GM12873 (cell line): ENCODE measurements around the gene SLC36A3.

Experiments used
- TF ChIP-seq, protein P1 (sequence below): IDR thresholded peaks from 2 replicates; pipeline ENCODE4 v1.5.1; 2012; ENCODE audit warnings: low read depth, mild to moderate bottlenecking, moderate library complexity, low read length, control low read depth; ENCODE audit not compliant: insufficient read depth; ENCODE audit errors: missing control alignments

Gene SLC36A3

DNA sequence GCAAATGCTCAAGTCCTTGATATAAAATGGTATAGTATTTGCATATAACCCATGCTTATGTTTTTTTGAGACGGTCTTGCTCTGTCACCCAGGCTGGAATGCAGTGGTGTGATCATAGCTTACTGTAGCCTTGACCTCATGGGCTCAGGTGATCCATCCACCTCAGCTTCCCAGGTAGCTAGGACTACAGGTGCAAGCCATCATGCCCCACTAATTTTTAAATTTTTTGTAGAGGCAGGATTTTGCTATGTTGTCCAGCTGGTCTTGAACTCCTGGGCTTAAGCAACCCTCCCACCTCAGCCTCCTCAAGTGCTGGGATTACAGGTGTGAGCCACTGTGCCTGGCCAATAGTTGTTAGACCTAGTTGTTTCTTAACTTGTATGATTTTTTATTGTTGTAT lies 17.3 kb downstream of the SLC36A3 start:
- TF ChIP-seq, protein P1, sequence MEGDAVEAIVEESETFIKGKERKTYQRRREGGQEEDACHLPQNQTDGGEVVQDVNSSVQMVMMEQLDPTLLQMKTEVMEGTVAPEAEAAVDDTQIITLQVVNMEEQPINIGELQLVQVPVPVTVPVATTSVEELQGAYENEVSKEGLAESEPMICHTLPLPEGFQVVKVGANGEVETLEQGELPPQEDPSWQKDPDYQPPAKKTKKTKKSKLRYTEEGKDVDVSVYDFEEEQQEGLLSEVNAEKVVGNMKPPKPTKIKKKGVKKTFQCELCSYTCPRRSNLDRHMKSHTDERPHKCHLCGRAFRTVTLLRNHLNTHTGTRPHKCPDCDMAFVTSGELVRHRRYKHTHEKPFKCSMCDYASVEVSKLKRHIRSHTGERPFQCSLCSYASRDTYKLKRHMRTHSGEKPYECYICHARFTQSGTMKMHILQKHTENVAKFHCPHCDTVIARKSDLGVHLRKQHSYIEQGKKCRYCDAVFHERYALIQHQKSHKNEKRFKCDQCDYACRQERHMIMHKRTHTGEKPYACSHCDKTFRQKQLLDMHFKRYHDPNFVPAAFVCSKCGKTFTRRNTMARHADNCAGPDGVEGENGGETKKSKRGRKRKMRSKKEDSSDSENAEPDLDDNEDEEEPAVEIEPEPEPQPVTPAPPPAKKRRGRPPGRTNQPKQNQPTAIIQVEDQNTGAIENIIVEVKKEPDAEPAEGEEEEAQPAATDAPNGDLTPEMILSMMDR, result no peak

DNA sequence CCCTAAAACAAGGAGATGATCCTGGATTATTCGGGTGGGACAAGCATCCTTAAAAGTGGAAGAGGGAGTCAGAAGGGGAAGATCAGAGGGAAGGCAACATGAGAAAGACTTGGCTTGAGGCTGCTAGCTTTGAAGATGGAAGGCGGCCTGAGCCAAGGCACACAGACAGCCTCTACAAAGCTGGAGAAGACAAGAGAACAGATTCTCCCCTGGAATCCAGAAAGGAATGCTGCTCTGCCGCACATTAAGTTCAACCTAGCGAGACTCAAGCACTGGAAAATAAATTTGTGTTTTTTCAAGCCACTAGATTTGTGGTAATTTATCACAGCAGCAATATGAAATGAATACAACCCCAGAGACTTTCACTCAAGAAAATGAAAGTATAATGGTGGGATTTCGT lies 17.9 kb downstream of the SLC36A3 start:
- TF ChIP-seq, protein P1, result no peak

DNA sequence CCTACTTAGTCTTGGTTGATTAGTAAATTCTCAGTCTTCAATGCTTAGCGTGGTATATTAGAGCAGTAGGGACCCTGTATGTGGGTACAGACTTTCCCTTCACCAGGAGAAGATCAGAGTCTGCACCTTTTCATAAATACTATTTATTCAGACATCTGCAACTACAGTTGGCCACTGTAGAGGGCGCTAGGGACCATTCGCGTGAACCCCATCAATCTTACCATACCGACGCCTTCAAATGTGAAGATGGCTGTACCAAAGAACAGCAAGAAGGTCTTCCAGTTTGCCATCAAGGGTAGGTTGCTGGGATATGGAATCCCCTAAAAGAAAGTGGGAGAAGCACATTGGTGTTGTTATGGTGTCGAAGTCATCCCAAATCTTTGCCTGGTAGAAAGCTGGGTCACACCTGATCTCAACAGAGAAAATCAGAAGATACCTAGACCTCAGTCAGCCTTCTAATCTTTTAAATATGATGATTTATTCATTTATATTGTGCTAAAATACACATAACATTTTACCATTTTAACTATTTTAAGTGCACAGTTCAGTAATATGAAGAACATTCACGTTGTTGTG lies 19.1 kb downstream of the SLC36A3 start:
- TF ChIP-seq, protein P1, result peak; percentile 64

DNA sequence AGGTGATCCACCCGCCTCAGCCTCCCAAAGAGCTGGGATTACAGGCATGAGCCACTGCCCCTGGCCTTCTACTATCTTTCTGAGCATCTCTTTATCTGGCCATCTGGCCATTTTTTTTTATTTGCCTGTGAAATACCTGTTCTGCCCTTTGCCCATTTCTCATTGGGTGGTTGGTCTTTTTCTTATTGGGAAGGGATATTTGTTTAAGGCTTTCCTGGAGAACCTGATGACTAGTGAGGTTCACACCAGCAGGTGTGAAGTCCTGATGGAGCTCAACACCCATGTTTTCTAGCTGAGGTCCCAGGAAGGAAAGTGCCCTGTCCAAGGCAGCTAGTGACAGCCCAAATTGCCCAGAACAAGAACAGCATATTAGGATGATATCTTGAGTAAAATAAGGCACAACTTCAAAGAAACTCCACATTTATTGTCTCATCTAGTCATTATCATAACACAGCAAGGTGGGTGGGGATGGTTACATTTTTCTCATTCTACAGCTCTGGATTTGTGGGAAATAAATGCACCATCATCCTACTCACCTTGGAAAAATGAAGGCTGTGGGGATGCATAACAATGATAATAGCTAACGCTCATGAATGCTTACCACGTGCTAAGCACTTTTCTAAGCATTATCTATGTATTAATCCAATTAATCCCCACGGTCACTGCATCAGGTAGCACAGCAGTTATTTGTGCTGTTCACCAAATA lies 20.3 kb downstream of the SLC36A3 start:
- TF ChIP-seq, protein P1, result no peak

DNA sequence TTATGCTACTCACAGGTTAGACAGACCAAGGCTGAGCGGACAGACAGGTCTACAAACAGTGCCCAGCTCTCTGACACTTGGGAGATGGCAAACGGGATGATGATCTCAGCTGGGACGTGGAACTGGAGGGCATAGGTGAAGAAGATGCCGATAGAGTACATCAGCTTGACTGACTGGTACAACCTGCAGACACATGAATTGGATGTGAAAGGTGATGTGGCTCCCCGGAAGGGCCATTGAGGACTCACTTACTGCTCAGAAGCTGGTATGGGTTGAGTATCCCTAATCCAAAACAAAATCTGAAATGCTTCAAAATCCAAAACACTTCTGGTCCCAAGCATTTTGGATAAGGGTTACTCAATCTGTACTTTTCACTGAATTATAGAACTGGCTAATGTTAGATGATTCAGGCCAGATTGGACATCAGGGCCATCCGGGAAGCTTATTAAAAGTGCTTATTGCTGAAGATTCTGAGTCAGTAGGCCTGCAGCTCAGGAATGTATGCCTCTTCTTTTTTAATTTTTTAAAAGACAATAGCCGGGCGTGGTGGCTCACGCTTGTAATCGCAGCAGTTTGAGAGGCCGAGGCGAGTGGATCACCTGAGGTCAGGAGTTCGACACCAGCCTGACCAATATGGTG lies 22.4 kb downstream of the SLC36A3 start:
- TF ChIP-seq, protein P1, result no peak

DNA sequence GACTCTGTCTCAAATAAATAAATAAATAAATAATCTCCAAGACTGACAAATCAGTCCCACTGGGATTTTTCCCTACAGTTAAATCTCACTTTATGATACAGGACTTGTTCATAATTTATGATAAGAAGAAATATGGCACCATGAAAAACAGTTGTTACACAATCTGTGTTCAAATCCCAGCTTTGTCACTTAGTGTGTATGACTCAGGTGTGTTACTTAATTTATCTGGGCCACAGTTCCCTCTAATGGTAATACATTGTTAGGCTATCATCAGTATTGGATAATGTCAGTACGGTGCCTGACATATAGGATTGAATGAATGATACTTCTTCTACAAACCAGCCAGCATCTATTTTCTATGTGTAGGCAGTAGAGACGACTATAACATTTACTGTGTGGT lies 23.1 kb downstream of the SLC36A3 start:
- TF ChIP-seq, protein P1, result no peak

DNA sequence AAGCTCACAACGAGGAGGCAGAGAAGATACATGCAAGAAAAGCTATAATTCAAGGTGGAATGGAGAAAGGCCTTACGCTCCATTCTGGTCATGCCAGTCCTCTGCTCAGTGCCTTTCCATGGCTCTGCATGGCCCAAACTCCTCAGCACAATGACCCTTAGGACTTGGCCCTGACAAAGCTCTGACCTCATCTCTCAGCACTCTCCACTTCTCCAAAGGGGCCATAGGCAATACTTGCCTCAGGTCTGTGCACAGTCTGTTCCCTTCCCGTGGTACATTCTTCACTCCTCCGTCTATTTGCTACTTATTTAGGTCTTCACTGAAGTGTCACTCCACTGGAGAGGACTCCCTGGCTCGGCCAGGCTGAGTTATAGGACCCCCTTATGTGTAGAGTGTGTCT lies 24.7 kb downstream of the SLC36A3 start:
- TF ChIP-seq, protein P1, result no peak
